Adrenal gland (tissue), 5 donors: ENCODE data around the gene JPH3.

Source experiments
- POLR2A ChIP-seq, 2 donors: fragments of 450-650 bp; IDR thresholded peaks; one replicate each; pipeline ENCODE4 v1.6.1; 2017; ENCODE audit warnings: antibody characterized with exemption in 2 of 2, mild to moderate bottlenecking in 2 of 2, moderate library complexity in 1 of 2
- TF ChIP-seq, protein P1 (sequence below), 6 experiments: fragments of 450-650 bp in 4 of 6; fragments of 200-600 bp in 2 of 6; sonication (generic) in 1 of 6; IDR thresholded peaks; 1 replicate in 5 of 6; 2 replicates in 1 of 6; pipeline versions ENCODE4 v1.5.1 to v1.8.0; 2016 to 2021; ENCODE audit warnings: antibody characterized with exemption in 6 of 6, mild to moderate bottlenecking in 2 of 6, moderate library complexity in 1 of 6
- donor health status: DM: no; HTN: no; CAD: no.

DNA sequence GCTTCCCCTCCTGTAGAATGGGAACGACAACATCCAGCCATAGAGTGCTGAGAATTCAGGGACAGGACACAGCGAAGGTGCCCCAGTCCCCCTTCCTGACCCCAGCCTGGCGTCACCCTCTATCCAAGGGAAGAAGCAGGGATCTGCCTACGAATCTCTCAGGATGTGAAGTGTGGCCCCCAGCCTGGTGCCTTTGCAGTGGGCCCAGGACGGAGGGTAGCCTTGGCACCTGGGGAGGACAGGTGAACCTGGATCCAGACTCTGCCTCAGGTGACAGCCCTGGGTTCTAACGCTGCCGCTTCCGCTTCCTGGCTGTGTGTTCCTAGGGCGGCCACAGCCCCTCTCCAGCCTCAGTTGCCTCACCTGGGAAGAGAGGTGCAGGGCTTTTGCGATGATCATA lies 36.4 kb downstream of the JPH3 start:
- TF ChIP-seq, protein P1, sequence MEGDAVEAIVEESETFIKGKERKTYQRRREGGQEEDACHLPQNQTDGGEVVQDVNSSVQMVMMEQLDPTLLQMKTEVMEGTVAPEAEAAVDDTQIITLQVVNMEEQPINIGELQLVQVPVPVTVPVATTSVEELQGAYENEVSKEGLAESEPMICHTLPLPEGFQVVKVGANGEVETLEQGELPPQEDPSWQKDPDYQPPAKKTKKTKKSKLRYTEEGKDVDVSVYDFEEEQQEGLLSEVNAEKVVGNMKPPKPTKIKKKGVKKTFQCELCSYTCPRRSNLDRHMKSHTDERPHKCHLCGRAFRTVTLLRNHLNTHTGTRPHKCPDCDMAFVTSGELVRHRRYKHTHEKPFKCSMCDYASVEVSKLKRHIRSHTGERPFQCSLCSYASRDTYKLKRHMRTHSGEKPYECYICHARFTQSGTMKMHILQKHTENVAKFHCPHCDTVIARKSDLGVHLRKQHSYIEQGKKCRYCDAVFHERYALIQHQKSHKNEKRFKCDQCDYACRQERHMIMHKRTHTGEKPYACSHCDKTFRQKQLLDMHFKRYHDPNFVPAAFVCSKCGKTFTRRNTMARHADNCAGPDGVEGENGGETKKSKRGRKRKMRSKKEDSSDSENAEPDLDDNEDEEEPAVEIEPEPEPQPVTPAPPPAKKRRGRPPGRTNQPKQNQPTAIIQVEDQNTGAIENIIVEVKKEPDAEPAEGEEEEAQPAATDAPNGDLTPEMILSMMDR (IDR thresholded peaks at IDR 0.05): no peak
- no peak for TF ChIP-seq POLR2A (IDR thresholded peaks at IDR 0.05)
